ENCODE data around the gene B3GLCT.
"Not testable (repeated sequence)": the region's sequence is repeated elsewhere in the genome, so short reads cannot be mapped to it uniquely, and the experiment has no call there.

Gene B3GLCT

DNA sequence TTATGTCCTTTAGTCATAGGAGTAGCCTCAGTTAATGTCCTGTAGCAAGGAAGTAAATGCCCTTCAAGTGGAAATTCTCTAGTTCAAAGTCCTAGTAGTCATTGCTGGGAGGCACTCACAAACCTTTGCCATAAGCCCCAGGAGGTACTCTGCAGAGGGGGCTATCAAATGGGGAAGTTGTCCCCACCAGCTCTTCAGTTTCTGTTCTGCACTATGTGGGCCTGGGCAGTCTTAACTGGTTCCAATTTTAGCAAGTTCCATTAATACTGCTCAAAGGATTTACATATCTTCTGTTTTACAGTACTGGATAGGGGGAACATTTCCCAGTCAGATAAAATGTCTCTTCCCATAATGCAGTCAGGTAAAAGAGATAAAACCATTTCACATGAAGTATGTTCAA lies 101.3 kb downstream of the B3GLCT start:
- no peak for DNase-seq

- no peak for DNase-seq
These were observed 110.6 kb downstream of the B3GLCT start for GRCh38 chr13:31310356-31310755.

GRCh38 chr13:31310786-31311185 lies 111.0 kb downstream of the B3GLCT start:
- peak; percentile 40 for DNase-seq

DNA sequence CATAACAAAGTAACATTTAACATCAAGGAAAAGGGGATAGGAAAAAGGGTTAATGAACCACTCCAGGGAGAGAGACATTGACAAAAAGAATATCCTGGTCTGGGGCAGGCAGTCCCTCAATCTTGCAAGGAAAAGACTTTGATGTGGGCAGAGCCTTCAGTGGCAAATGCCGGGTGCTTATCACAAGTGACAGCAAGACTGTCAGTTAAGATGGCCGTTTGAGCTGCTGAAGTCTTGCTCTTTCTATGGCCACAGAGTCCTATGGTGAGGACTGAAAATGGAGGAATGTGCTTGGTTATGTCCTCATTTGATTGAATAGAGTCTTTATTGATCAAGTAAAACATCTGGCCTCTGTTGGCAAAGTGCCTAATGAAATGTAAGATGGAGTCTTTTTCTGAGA lies 112.1 kb downstream of the B3GLCT start:
- DNase-seq = no peak

- DNase-seq = no peak
These were observed 115.2 kb downstream of the B3GLCT start for GRCh38 chr13:31314961-31315360.

DNA sequence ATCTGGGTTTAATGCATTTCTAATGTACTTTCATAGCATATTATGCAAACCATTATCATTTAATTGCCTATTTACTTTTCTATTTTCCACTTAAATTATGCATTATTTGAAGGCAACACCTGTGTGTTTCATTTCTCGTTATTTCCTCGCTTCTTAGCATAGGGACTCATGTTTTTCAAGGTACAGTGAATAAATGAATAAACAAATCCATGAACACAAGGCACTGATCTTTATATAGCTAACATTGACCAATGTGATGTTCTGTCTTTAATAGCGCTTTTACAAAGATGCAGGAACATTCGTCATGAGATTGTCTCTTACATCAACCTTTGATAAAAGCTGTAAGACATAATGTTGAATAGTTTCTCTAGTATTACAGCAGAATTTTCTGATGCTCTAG lies 121.2 kb downstream of the B3GLCT start:
- no peak for DNase-seq

DNA sequence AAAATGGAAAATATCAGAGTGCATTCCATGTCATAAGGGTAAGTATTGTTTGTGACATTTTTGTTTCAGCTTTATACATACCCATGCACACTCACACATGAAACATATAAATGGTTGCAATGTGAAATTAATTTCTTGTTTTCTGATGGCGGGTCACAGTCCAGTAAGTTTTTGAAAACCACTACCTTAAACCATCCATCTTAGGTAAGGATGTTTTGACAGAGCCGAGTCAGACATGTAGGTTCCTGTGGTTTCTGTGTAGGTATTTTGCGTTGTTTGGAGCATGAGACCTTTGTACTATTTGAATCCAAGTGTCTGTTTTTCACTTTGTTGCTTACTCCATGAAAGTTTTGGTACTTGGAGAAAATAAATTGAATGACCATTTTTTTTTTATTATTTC lies 121.7 kb downstream of the B3GLCT start:
- DNase-seq = no peak

GRCh38 chr13:31322026-31322425 lies 122.3 kb downstream of the B3GLCT start:
- no peak for DNase-seq

DNA sequence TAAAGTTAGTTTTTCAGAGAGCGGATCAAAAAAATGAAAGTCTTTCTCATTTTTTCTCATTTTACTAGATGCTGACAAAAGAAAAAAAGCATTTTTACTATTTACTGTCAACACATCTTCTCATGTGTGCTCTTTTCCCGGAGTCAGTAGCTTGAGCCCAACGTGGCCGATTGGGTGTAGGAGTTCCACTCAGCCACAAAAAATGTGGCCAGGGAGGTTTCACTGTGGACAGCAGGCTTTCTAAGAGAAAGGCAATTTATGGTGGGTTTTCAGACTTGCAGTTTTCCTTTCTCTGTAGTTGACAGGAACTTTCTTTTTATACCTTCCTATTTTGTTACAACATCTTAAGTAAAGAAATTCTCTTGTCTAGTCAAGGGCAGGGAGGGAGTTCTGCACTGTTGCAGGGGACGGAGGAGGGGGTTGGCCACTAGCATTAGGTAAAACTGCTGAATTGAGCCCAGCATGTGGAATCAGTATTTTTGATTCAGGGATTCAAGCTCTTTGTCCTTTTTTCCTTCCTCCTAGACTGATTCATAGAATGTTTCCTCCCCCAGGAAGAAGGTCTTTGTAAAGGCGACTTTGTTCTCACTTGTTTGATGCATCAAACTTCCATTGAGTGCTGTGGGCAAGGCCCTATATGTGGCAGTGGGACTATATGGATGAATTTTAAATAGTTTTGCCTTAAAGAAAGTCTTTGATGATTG lies 123.1 kb downstream of the B3GLCT start:
- no peak for DNase-seq

GRCh38 chr13:31327182-31327860 lies 127.5 kb downstream of the B3GLCT start:
- DNase-seq = no peak

DNA sequence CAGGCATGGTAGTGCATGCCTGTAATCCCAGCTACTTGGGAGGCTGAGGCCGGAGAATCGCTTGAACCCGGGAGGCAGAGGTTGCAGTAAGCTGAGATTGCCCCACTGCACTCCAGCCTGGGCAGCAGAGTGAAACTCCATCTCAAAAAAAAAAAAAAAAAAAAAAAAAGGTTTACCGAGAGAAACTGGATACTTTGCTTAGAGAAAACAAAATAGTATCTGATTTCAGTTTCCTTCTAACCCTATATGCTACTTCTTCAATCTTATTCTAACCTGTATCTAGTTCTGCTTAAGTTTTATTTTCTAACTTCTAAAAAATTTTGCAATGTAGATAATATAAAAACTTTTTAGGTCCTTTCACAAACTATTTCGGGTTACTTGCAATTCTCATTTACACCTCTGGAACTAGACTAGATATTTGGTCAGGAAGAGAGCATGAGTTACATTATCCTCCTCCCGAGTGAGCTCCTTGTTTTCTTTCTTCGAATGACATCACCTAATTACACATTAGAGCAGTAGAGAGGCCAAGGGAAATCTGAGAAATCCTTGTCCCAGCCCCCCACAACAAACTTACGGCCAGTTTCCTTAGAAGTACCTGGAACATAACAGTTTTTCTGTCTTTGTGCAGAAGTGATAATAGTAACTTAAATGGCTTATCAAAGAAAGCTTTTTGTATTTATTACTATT lies 128.9 kb downstream of the B3GLCT start:
- no peak for DNase-seq

DNA sequence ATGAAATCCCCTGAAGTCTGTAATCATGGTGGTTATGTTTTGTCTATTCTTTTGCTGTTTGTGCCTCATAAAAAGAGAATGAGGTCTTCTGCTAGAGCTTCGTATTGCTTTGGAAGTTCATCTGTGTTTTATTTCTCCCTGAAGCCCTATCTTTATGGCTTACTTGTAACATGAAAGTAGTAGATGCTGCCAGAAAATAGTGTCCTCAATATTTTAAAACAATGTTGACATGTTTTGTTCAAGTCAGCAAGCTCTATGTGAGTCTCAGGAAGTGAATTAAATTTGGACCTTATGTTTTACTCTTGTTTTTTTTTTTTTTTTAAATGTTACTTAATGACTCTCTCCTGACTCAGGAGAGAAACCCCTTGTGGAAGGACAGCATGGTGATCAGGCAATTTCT lies 130.5 kb downstream of the B3GLCT start:
- no peak for DNase-seq

GRCh38 chr13:31331068-31331467 lies 131.3 kb downstream of the B3GLCT start:
- no peak for DNase-seq

- no peak for DNase-seq
These were observed 134.8 kb downstream of the B3GLCT start for GRCh38 chr13:31334547-31334946.

GRCh38 chr13:31334994-31335557 lies 135.3 kb downstream of the B3GLCT start:
- no peak for DNase-seq

DNA sequence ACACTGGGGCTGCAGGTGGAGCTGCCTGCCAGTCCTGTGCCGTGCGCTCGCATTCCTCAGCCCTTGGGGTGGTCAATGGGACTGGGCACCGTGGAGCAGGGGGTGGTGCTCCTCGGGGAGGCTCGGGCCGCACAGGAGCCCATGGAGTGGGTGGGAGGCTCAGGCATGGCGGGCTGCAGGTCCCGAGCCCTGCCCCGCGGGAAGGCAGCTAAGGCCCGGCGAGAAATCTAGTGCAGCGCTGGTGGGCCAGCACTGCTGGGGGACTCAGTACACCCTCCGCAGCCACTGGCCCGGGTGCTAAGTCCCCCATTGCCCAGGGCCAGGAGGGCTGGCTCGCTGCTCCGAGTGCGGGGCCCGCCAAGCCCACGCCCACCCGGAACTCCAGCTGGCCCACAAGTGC lies 139.8 kb downstream of the B3GLCT start:
- not testable (repeated sequence) for DNase-seq

- DNase-seq = not testable (repeated sequence)
These were observed 141.1 kb downstream of the B3GLCT start for GRCh38 chr13:31340848-31341247.

GRCh38 chr13:31346891-31347290 lies 147.1 kb downstream of the B3GLCT start:
- no peak for DNase-seq

DNA sequence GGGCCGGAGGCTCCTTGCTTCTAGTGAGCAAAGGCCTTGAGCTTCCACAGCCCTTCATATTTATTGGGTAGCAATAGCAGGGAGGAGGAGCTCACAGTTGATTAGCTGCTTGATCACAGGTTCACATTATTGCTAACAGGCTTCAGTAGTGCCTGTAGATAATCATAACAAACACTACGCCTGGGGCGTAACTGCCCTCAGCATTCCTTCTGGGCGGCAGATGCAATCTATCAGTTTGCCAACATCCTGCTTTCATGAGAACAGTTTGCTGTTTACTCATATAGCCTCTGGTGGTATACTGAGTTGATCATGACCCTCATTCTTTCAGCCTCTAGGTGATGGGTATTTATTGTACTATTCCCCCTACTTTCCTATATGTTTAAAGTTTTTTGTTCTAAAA lies 149.4 kb downstream of the B3GLCT start:
- DNase-seq = no peak

DNA sequence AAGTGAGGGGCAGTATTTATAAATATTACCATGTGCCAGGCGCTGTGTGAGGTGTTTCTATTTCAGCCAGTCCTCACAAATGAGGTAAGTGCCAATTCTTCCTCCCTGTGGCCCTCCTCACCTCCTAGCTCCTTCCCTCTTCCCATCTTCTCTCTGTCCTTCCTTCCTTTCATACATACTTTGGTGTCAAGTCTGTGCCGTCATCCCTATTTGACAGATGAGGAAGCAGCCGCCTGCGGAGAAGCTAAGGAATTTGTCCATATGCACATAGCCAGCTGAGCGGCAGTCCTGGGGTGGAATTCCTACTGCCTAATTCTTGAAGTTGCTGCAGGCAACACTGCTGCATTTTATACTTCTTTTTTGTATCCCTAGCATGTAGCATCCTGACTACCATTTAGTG lies 150.8 kb downstream of the B3GLCT start:
- no peak for DNase-seq

- DNase-seq = no peak
These were observed 151.6 kb downstream of the B3GLCT start for GRCh38 chr13:31351376-31351775.

DNA sequence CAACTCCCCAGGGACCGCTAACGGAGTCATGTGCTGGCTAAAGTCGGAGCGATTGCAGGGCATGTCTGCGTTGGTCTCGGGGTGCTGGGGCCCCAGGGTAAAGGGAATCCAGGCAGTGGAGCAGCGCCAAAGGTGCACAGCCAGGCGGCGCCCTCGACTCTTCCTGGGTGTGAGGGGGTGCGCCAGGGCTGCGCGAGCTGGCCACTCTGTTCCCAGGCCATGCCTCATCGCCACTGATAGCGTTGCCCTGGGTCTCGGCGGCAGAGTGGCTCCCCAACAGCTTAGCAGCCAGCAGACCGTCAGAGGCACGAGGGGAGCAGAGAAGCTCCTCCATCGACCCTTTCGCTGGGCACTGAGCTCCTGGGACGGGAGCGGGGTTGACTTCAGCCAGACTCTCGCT lies 152.7 kb downstream of the B3GLCT start:
- DNase-seq = no peak

GRCh38 chr13:31355001-31355400 lies 155.2 kb downstream of the B3GLCT start:
- DNase-seq = no peak

- no peak for DNase-seq
These were observed 157.2 kb downstream of the B3GLCT start for GRCh38 chr13:31356991-31357390.

Measured in NCI-H774 (cell line).